ENCODE results near the gene CHST8.

The CHST8 gene

DNA sequence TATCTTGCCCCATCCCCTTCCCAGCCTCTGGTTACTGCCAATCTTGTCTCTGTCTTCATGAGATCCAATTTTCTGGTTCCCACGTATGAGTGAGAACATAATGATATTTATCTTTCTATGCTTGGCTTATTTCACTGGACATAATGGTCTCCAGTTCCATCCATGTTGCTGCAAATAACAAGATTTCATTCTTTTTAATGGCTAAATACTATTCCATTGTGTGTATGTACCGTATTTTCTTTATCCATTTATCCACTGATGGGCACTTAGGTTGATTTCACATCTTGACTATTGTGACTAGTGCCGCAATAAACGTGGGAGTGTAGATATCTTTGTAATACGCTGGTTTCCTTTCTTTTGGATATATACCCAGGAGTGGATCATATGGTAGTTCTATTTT lies 43.0 kb downstream of the CHST8 start:
- no peak for TF ChIP-seq CTCF (IDR thresholded peaks at IDR 0.05; ENCODE audit: insufficient read depth, low read depth, low read length, missing control alignments)
- no peak for DNase-seq (ENCODE audit: low read depth)

GRCh38 chr19:33665776-33666595 lies 44.2 kb downstream of the CHST8 start:
- no peak for DNase-seq (ENCODE audit: low read depth)
- H3K4me3 ChIP-seq (ENCODE audit: low read depth, low read length) = no peak overlapping the region
- no peak for TF ChIP-seq CTCF (IDR thresholded peaks at IDR 0.05; ENCODE audit: insufficient read depth, low read depth, low read length, missing control alignments)

More for the DNA sequence above, 43.0 kb downstream of the CHST8 start:
- H3K4me3 ChIP-seq (ENCODE audit: low read depth, low read length) = no peak overlapping the region

DNA sequence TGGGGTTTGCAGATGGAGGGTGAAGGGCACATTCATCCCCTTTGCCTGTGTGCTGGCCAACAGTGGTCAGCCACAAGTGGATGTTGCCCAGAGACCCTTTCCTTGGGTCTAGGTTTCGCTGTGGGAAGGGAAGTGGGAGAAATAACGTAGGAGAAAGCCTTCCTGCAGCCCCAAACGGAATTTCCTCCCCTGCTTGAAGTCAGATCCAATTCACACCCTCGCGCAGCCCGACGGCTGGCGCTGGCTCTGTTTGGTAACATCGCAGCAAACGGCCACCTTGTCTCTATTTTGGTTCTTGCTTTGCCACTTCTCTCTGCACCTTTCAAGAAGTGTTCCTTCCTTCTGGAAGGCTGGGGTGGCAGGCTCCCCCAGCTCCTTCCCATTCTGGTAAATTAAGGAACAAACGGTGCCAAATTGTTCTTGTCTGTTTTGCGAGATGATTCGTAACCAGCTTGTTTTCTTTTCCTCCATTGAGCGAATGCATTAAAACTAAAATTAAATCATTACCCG lies 45.4 kb downstream of the CHST8 start:
- H3K4me3 ChIP-seq (ENCODE audit: low read depth, low read length) = no peak overlapping the region
- no peak for TF ChIP-seq CTCF (IDR thresholded peaks at IDR 0.05; ENCODE audit: insufficient read depth, low read depth, low read length, missing control alignments)
- DNase-seq (ENCODE audit: low read depth) = no peak

DNA sequence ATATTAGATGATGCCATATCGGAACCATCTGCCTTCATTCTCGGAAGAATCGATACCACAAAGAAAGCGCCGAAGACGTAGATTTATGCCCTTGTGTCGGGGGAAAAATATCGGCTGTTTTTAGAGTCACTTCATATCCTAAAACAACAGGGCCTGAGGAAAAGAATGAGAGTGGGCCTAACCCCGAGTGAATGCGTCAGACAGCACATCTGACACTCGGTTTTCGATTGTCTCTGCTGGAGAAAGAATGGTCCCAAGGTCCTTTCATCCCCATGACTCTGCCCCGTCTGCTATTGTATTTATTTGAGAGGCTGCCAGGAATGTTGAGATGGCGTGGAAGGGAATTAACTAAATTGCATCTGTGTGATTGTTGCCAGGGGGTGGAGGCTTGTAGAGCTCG lies 46.1 kb downstream of the CHST8 start:
- TF ChIP-seq CTCF (IDR thresholded peaks at IDR 0.05; ENCODE audit: insufficient read depth, low read depth, low read length, missing control alignments) = no peak

DNA sequence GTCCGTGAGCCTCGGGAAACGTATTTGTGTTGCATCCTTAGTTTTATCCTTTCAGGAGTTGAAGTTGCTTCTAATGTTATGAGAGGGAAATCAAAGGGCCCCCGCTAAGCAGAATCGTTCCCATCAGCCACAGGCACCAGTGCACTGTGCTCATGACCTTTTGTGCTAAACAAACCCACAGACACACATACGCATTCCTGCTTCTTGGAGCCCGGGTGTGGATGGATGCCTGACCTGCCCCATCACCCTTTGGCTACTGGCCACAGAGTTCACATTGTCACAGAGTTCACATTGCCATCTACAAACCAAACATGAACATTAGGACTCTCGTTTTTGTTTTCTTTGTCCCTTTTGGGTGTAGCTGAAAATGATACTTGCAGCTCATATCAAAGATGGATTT lies 47.2 kb downstream of the CHST8 start:
- TF ChIP-seq CTCF (IDR thresholded peaks at IDR 0.05; ENCODE audit: insufficient read depth, low read depth, low read length, missing control alignments) = no peak
- DNase-seq (ENCODE audit: low read depth) = no peak
- no peak overlapping the region for H3K4me3 ChIP-seq (ENCODE audit: low read depth, low read length)

More for the DNA sequence above, 46.1 kb downstream of the CHST8 start:
- H3K4me3 ChIP-seq (ENCODE audit: low read depth, low read length) = no peak overlapping the region
- no peak for DNase-seq (ENCODE audit: low read depth)

GRCh38 chr19:33669376-33669775 lies 47.6 kb downstream of the CHST8 start:
- no peak overlapping the region for H3K4me3 ChIP-seq (ENCODE audit: low read depth, low read length)
- no peak for DNase-seq (ENCODE audit: low read depth)
- TF ChIP-seq CTCF (IDR thresholded peaks at IDR 0.05; ENCODE audit: insufficient read depth, low read depth, low read length, missing control alignments) = no peak

All from GM12865 (cell line).